Endometrium (tissue), 2 donors: ENCODE results near the gene CDC73.

Experiments used
- FAIRE-seq: peaks from 2 replicates; lab custom pipeline; 2012; peaks lifted over from hg19 to GRCh38; lab: Jason Lieb, UNC
- donor health status: control.
- donor health status: control.

The CDC73 gene

GRCh38 chr1:193293726-193294125, 171.9 kb downstream of the CDC73 start:
- FAIRE-seq, result no peak

GRCh38 chr1:193299038-193299437, 177.2 kb downstream of the CDC73 start:
- no peak for FAIRE-seq

- no peak for FAIRE-seq
Observed at GRCh38 chr1:193301746-193302145, 179.9 kb downstream of the CDC73 start.

GRCh38 chr1:193303849-193304248, 182.0 kb downstream of the CDC73 start:
- FAIRE-seq, result no peak
